Prostate gland (tissue), 2 donors: ENCODE results near the gene ANO10. TPM values are rescaled to one million over a fixed set of nuclear protein-coding genes. Genes with fewer than 3 reads are reported as not detected.
"Not testable (repeated sequence)": the region's sequence is repeated elsewhere in the genome, so short reads cannot be mapped to it uniquely, and the experiment has no call there.

ENCODE experiments used
- DNase-seq: peaks from one replicate; pipeline ENCODE4 v3.0.0-alpha.2; 2019; ENCODE audit warnings: low spot score
- H3K27ac ChIP-seq, 2 donors: fragments of 200-600 bp; sonication (generic); 2 replicates each; pipeline ENCODE4 v1.5.1; 2017 to 2019
- H3K27me3 ChIP-seq: fragments of 200-600 bp; sonication (generic); replicated peaks from 2 replicates; pipeline ENCODE4 v1.5.1; 2019; ENCODE audit not compliant: insufficient read depth
- H3K36me3 ChIP-seq, 2 donors: fragments of 200-600 bp; sonication (generic); 1 replicate in 1 of 2; 2 replicates in 1 of 2; pipeline versions ENCODE4 v1.5.1 to v1.8.1; 2017 to 2019
- H3K4me1 ChIP-seq: fragments of 200-600 bp; sonication (generic); replicated peaks from 2 replicates; pipeline ENCODE4 v1.5.1; 2019
- H3K4me3 ChIP-seq, 2 donors: fragments of 200-600 bp; sonication (generic); 2 replicates each; pipeline ENCODE4 v1.5.1; 2017 to 2019
- H3K9me3 ChIP-seq: fragments of 200-600 bp; sonication (generic); 2 replicates; pipeline ENCODE4 v1.5.1; 2017
- CTCF ChIP-seq, 4 experiments: fragments of 200-600 bp in 2 of 4; fragments of 450-650 bp in 2 of 4; sonication (generic) in 2 of 4; IDR thresholded peaks; 1 replicate in 3 of 4; 2 replicates in 1 of 4; pipeline ENCODE4 v1.5.1; 2016 to 2019; ENCODE audit warnings: antibody characterized with exemption in 4 of 4, mild to moderate bottlenecking in 2 of 4, moderate library complexity in 2 of 4
- POLR2A ChIP-seq: fragments of 450-650 bp; IDR thresholded peaks from one replicate; pipeline ENCODE4 v1.6.1; 2016; ENCODE audit warnings: antibody characterized with exemption, mild to moderate bottlenecking
- POLR2AphosphoS5 ChIP-seq: sonication (generic); formaldehyde crosslinking; IDR thresholded peaks from one replicate; pipeline ENCODE4 v1.6.1; 2017; ENCODE audit warnings: antibody characterized with exemption
- WGBS: methylation state at CpG from one replicate; pipeline ENCODE4 v1.1.5; 2018; 5-methylcytosine and 5-hydroxymethylcytosine counted together
- intact Hi-C: fragments of 100-400 bp; cut with DNase I; formaldehyde crosslinking; loops from one replicate; pipeline ENCODE4 v1.14.2; 2022
- total RNA-seq, 2 donors: library from RNA; depleted of rRNA; stranded (reverse); fragments of >200 nt; gene quantifications; one replicate each; pipeline ENCODE4 v1.1.0, GENCODE V29; 2016

Gene ANO10
- total RNA-seq, 2 donors from 2014 or later: 12.4 to 17.7 TPM

- H3K27me3 ChIP-seq: no peaks in the 10 kb centered on the region
- no peaks in the 10 kb centered on the region for H3K9me3 ChIP-seq
- DNase-seq: no peak
- H3K36me3 ChIP-seq: no peaks in the 10 kb centered on the region
- no peak overlapping the region for H3K27ac ChIP-seq
- no peaks in the 10 kb centered on the region for H3K4me1 ChIP-seq
- intact Hi-C loops: no loop called here
- TF ChIP-seq CTCF (IDR thresholded peaks at IDR 0.05) (no peak), POLR2AphosphoS5 (no peak), POLR2A (no peak)
- no peak overlapping the region for H3K4me3 ChIP-seq
- WGBS: 95% methylated on average over 5 of the region's 5 CpGs
Observed at GRCh38 chr3:43613976-43614375, 7.8 kb downstream of the ANO10 start.

- Histone ChIP-seq H3K4me1 (no peaks in the 10 kb centered on the region), H3K4me3 (no peak overlapping the region), H3K27me3 (no peaks in the 10 kb centered on the region), H3K36me3 (no peaks in the 10 kb centered on the region), H3K9me3 (no peaks in the 10 kb centered on the region), H3K27ac (no peak overlapping the region)
- intact Hi-C loops: no loop called here
- TF ChIP-seq POLR2AphosphoS5: no peak
- no peak for TF ChIP-seq CTCF (IDR thresholded peaks at IDR 0.05)
- no peak for TF ChIP-seq POLR2A
- DNase-seq: no peak
Observed at GRCh38 chr3:43612419-43612818, 9.4 kb downstream of the ANO10 start.

GRCh38 chr3:43609406-43609805 lies 12.4 kb downstream of the ANO10 start:
- WGBS: 94% methylated on average over 1 of the region's 1 CpG
- Histone ChIP-seq H3K9me3 (no peaks in the 10 kb centered on the region), H3K36me3 (no peaks in the 10 kb centered on the region), H3K27me3 (no peaks in the 10 kb centered on the region), H3K4me3 (no peak overlapping the region), H3K27ac (no peak overlapping the region), H3K4me1 (no peaks in the 10 kb centered on the region)
- intact Hi-C loops: no loop called here
- DNase-seq: no peak
- no peak for TF ChIP-seq POLR2A

GRCh38 chr3:43608751-43609150 lies 13.1 kb downstream of the ANO10 start:
- 97% methylated on average over 1 of the region's 1 CpG for WGBS
- no peaks in the 10 kb centered on the region for H3K36me3 ChIP-seq
- no peaks in the 10 kb centered on the region for H3K27me3 ChIP-seq
- TF ChIP-seq CTCF (IDR thresholded peaks at IDR 0.05) (no peak), POLR2A (no peak), POLR2AphosphoS5 (no peak)
- H3K9me3 ChIP-seq: no peaks in the 10 kb centered on the region
- no peak for DNase-seq
- no peaks in the 10 kb centered on the region for H3K4me1 ChIP-seq
- H3K4me3 ChIP-seq: no peak overlapping the region
- H3K27ac ChIP-seq: no peak overlapping the region
- intact Hi-C loops: no loop called here

GRCh38 chr3:43606284-43606683 lies 15.5 kb downstream of the ANO10 start:
- H3K9me3 ChIP-seq: no peaks in the 10 kb centered on the region
- TF ChIP-seq POLR2AphosphoS5 (no peak), POLR2A (no peak), CTCF (IDR thresholded peaks at IDR 0.05) (no peak)
- no peak overlapping the region for H3K4me3 ChIP-seq
- no peaks in the 10 kb centered on the region for H3K27me3 ChIP-seq
- DNase-seq: no peak
- H3K36me3 ChIP-seq: no peaks in the 10 kb centered on the region
- no peaks in the 10 kb centered on the region for H3K4me1 ChIP-seq
- 60% methylated on average over 2 of the region's 2 CpGs for WGBS
- intact Hi-C loops: no loop called here
- no peak overlapping the region for H3K27ac ChIP-seq

- WGBS: 74% methylated on average over 2 of the region's 2 CpGs
- H3K27ac ChIP-seq, intact Hi-C loops, H3K4me1 ChIP-seq, H3K36me3 ChIP-seq, DNase-seq, H3K4me3 ChIP-seq, H3K27me3 ChIP-seq, H3K9me3 ChIP-seq: not testable (repeated sequence)
Observed at GRCh38 chr3:43599959-43600358, 21.9 kb downstream of the ANO10 start.
